IPS DF 19.7 (cell line): Measurements from ENCODE around the gene LMOD1.
"Not testable (repeated sequence)": the region's sequence is repeated elsewhere in the genome, so short reads cannot be mapped to it uniquely, and the experiment has no call there.

Experiments
- DNase-seq: peaks from one replicate; pipeline ENCODE4 v3.0.0-alpha.2; 2013; ENCODE audit warnings: low read depth, low spot score

Gene LMOD1

DNA sequence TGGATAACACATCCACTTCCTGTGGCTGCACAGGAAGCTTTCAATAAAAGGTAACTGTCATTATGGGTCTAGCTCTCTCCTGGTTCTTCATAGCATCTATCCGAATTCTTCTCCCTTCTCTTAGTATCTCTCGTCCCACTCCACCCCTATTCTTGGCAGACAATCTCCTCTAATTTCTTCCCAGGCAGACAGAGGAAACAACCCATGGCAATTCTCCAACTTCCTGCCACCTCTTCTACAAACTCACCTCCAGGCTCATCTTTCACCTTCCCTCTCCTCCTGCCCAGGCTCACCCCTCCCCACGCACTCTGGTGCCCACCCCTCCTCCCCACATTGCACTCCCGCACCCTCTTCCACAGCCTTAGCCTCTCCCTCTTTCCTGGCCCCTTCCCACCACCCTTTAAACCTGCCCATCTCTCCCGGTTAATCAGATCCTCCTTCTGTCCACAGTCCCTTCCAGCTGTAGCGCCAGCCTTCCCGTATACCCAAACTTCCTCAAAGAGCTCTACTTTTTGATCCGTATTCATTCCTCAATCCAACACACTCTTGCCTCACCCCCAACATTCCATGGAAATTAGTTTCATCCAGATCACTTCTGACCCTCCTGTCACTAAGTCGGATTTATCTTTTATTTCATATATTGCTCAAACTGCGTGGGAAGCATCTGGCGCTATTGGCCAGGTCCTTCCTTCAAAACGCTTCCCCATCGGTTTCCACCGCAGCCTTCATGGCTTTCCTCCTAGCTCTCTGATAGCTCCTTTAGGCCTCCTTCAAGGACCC is 31.7 kb downstream of the LMOD1 start:
- DNase-seq: no peak

DNA sequence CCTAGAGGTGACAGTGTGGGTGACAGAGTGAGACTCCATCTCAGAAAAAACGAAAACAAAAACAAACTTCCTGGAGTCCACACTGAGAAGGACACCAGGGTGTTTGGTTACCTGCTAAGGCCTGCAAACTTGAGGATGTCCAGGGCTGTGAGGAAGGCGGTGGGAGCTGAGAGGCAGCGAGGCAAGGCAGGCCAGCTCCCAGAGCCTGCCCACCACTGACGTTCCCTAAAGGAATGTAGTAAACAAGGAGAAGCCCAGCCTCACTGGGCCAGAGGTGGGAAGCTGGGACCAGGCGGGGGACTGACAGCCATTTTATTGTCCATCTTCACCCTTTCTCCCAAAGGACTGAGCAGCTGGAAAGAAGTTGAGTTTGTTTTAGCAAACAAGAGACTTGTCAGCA is 33.5 kb downstream of the LMOD1 start:
- no peak for DNase-seq

DNA sequence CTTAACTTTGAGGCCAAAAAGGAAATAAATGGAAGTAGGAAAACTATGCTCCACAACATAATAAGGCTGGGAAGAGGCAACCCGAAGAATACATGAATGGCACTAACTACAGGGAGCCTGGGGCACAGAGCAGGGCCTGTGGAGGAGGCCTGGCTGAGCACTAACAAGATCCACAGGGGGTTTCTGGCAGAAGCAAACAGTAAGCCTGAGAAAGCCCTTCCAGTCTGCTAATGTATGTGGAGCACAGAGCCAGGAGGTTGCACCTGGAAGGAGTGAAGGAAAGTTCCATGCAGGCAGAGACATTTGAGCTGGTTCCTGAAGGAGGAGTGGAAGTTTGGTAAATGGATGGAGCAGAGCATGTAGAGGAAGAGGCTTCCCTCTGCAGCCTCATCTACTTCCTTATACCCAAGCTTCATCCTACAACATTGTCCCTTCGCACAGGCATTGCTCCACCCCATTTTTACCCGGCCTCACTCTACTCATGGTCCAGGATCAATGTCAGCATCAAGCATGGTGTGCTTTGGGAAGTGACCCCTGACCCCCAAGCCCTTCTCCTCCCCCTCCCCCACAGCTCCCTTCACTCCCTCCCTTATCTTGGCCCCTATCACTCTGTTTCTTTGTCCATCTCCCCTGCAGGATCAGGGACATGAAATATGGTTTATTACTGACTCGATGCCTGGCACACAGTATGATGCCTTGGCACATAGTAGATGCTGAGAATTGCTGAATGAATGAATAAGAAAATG is 34.3 kb downstream of the LMOD1 start:
- no peak for DNase-seq

DNA sequence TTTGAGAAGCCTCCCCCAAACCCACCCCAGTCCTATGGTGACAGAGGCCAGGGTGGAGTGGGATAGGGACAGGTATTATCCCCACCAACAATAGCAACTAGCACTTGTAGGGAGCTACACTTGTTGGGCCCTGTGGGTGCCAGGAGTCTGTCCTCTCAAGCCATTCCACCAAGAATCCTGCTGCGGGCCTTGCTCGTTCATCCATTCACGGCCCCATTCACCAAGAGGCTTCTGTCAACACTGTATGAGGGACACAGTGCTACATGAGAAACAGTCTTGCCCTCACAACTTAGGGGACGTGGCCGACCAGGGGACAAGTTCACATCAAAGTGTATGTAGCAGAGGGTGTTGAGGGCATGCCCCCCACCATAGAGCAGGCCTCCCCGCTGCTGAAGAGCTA is 38.7 kb downstream of the LMOD1 start:
- no peak for DNase-seq

DNA sequence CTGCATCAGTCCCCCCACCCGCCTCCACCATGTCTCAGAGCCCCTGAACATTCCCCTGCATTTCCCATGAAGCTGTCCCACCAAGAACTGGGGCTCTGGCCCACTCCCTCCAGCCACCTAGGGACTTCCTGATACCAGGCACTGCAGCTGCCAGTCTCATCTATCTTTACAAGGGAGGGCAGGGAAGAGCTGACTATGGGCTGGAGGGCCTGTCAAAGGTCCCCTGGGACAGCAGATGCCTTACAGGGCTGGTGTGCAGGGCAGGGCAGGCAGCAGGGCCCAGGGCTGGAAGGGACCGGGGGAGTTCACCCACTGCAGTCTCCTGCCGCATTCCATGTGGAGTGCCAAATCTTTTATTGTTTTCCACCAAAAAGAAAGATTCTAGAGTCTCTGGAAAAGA is 40.0 kb downstream of the LMOD1 start:
- no peak for DNase-seq

DNA sequence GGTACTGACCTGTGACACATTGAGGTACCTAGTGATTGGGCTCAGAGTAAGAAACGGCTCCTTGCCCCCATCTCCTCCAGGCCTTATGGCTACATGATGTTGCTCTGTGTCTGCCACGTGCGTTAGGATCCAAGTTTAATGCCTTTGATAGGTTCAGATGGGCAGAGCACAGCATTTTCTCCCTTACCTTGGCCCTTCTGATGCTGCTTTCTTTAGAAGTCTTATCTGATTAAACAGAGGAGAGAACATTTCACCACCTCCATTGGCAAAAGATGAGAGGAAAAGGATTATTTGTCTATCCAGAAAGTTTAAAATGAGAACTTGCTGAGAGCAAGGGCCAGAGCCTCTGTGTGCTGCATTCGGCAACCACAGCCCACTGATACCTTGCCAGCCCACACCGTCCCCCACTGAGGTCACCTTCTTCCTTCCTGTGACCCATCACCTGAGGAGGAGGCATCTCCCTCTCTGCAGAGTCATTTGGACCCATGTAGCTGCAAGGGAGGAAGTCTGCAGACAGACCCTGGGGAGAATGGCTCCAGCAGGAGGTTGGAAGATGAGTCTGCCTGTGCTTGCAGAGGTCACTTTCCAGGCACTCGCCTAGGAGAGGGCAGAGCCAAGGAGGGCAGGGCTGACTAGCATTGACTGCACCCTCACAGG is 41.0 kb downstream of the LMOD1 start:
- DNase-seq: no peak

DNA sequence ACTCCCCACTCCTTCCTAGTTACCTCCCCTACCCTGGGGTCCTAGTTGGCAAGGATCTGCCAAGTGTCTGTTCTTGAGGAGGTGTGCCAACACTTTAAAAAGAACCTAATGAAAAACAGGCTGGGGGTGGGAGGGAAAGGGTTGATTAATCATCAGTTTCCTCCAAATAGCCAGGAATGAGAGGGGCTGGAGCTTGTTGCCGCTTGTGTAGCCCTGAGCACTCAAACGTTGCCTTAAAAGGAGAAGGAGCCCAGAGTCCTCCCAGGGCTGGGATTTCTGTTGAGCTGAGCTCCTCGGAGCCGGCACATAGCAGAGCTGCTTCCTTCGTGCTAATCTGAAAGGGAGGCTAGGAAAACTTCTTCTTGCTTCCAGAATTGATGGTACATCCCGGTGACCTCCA is 41.8 kb downstream of the LMOD1 start:
- no peak for DNase-seq

DNA sequence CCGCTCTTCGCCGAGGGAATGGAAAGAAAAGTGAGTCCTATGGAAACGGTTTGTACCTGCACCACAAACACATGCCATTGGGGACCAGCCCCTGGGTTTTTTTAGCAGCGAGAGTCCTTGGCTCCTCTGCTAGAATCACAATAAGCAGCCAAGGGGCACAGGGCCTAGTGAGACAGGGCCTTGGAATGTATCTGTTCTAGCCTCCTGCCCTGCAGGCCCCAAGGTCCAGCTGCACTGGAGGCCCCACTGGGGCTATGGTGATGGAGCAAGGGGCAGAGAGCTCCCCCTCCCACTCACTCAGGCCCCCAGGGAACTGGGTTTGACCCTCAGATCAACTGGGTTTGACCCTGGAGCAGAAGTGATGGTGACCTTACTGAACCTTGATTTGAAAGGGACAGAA is 43.2 kb downstream of the LMOD1 start:
- no peak for DNase-seq

DNA sequence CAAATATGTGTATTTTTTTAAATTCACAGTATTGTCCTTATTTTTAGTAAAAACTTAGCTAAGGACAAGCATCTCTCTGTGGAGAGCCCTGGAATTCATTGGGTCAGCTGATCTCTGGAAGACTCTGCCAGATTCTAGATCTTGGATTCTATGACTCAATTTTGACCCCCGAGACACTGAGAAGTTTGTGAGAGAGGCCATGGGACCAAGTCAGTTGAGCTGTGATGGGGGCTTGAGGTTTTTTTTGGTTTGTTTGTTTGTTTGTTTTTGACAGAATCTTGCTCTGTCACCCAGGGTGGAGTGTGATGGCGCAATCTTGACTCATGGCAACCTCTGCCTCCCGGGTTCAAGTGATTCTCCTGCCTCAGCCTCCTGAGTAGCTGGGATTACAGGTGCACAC is 44.1 kb downstream of the LMOD1 start:
- DNase-seq: no peak

DNA sequence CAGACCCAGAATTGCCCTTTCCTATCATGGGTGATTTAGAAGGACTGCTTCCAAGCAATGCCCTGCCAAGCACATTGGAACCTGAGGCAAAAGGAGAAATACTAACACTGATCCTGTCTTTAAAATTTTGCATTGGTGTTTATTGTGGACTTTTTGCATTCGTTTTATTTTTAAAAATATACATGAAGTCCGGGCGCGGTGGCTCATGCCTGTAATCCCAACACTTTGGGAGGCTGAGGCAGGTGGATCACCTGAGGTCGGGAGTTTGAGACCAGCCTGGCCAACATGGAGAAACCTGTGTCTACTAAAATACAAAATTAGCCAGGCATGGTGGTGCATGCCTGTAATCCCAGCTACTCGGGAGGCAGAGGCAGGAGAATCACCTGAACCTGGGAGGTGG is 45.3 kb downstream of the LMOD1 start:
- DNase-seq: not testable (repeated sequence)

DNA sequence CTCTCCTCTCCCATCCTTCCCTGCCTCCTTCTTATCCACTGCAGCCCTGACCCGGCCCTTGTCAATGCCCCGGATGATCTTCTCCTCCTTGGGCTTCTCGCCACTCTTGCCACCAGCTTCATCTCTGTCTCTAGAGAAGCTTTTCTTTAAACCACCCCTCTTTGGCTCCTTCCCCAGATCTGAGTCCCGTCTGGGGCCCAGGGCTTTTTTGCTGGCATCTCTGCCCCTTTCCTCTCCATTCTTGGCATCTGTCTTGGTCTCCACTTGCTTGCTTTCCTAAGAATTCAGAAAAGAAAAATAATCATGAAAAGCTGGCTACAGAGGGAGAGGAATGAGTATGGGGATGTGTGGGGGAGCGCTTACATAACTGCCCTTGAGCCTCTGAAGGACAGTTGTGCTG is 45.9 kb downstream of the LMOD1 start:
- no peak for DNase-seq

DNA sequence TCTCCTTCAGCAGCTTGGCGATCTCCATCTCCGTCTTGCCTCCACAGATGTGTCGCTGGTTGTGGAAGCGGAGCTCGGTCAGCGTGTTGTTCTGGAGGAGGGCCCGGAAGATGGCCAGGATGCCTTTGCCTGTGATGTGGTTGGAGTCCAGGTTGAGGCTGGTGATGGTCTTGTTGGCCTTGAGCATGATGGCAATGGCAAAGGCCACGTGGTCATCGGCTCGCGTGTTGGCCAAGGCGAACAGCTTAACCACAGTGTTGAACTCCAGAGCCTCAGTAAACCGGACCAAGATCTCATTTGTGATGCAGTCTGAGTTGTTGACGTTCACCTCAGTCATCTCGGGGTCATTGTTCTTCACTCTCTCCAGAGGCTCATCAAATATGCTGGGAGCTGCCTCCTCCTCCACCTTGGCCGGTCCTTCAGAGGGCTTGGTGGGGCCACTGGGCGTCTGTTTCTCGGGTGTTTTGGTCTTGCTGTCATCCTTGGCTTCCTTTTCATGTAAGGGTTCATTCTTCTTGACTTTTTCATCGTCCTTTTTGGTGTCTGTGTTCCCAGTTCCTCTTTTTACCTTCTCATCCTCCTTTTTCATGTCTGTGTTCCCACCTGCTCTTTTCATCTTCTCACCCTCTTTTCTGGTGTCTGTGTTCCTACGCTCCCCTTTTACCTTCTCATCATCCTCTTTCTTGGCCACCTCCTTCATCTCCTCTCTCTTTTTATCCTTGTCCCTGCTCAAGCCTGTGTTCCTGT is 46.5 kb downstream of the LMOD1 start:
- DNase-seq: no peak

DNA sequence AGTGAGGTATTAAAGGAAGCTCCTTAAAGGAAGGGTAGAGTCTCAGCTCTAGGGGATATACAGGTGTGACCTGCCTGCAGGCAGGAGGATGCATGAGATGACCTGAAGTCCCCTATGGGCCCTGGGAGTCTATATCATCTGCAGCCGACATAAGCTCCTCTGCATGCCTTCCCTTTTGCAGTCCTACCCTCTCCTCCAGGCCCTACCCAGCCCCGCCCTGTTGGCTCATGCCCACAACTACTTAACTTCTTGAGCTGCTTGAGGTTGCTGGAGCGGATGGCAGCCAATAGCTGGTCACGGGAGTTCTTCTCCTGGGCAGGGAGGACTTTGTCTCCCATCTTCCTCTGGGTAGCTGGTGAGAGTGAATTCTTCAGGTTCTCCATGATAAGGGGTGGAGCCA is 47.4 kb downstream of the LMOD1 start:
- no peak for DNase-seq

DNA sequence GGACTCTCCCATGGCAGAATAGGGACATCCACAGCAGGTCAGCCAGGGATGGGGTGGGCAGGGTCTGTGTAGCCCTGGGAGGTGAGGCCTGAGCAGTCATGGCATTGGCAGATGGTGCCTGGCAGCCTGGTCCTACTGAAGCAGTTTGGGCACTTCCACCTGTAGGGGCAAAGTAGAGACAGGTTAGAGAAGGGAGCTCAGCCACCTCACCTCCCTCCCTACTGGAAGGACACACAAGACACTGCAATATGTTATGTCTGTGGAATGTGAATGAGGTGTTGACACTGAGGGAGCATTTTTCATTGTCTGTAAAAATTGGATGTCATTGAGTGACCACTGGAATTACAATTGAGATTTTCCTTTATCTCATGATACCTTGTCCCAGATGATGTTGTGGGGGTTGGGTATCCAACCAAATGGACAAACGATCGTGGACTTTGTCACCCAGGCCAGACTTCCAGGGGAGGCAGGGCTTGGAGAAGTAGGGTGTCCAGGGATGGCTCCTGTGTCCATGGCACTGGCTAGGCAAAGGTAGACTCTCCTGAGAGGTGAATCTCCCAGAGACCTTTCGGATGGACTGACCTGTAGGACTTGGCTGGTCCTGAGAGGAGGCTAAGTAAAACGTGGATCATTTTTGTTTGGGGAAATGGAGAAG is 48.0 kb downstream of the LMOD1 start:
- no peak for DNase-seq

DNA sequence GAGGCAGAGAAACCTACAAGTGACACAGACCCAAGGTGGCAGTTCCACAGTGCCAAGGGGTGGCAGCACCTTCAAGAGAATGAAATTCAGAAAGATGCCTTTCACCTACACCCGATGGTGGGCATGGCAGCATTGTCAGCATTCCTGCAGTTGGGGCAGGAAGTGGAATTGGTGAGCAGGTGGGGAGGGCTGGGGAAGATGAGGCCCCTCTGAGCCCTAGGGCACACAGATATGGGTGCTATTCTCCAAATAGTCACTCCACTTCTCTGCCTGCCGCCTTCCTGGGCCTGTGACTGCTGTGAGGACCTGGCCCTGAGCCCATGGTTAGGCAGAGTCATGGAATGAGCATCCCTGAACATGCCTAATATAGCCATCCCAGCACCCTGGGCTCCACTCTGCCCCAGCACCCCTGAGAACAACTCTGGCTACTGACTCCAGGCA is 49.4 kb downstream of the LMOD1 start:
- DNase-seq: no peak

DNA sequence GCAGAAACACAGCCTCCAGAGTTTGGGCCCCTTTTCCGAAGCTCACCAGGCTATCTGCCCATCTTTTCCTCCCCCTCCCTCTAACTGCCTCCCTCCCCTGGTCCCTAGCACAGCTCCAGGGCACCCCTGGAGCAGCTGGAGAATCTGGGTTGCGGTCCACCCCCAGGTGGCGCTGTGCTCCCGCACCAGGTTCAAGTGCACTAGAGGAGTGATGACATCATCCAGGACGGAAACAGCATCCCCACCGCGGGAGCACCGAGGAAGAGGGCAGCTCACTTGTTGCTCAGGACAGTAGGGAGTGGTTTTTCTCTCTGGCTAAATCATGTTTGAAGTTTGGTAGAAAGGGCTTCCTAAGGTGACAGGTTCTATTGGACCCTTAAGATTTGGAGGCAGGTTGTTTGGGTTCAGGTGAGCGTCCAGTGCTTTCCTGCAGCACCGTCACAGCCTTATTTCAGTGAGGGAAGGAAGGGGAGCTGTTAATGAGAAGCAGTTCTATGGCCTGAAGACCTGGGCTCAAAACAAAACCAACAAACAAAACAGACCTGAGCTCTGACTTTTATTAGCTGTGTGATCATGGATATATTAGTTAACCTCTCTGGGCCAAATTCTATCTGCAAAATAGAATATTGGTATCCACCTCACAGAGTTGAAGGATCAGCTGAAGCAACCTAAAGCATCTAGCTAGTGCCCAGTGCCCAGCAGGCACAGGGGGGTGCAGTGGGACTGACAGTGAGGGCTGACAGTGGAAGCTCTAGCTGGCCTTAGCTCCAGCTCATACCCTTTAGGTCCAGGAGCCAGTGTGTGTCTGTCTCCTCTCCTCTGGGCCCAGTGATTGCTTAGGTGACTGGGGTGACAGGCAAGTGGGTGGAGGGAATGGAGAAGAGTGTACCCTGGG is 50.2 kb downstream of the LMOD1 start:
- peak; percentile 82 for DNase-seq

DNA sequence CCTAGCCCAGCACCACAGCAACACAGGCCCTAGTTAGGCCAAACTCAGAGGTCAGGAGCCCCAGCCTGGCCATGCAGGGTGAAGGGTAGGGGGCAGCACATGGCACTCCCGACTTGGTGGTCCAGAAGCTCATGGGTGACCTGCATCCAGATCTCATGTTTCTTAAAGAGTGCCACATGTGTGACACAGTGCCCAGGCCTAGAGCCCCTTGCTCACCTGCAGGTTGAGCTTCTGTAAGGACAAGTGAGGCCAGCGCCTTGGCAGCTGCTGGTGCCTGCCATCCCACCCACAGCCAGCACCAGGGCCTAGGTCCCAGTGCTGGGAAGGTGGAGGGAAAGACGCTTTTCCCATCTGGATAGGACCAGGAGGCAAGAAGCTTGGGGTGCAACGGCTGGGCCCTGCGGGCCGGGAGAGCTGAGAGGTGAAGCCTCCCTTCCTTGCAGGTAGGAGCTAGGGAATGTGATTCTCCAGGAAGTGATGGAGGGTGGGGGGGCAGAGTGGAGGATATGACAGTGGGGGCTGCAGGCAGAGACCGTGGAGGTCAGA is 51.2 kb downstream of the LMOD1 start:
- DNase-seq: no peak

DNA sequence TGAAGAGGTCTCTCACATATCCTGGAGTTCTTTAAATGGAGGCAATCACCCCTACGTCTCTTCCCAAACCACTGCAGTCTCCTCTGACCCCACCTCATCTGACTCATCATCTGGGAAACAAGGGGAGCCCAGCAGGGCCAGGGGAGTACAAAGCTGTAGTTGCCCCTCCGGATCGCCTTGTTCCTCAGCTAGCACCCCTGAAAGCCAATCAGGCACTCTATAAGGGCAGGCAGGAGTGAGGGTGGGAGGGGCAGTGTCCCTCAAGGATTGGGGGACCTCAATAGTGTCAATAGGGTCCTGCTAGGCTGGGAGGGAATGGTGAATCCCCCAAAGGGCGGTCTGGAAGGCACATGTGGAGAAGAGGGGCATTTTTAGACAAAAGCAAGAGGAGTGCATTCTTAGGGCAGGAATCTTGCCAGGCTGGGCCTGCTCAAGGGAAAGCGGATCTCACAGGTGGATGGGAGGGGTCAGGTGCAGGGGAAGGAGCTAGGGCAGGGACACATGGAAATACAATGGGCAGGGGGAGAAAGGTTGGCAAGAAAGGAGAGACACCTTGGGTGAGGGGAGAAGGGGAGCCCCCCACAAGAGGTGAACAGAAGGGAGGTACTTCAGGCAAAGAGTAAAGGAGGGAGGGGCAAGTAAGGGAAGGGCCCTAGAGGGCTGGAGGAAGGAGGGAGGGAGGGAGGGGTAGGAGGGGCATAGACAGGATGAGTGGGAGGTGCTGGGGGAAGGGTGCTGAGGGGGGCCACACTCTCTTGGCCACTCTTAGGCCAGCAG is 51.8 kb downstream of the LMOD1 start:
- no peak for DNase-seq

DNA sequence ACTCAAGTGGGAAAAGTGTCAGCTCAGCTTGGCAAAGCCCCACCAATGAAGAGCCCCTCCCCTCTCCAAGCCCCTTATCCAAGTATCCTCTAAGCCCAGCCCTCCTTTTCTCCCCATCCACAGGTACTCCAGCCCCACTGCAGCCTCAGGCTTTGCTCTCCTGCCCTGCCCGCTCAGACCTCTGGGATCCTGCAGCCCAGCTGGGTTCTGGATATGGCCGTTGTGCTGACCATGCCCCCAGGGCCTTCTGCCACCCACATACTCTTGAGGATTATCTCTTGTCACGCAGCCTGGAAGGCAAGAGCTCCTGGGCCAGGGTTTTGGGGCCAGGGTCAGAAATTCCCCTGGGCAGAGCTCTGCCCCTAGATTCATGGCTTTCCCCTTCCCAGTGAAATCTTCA is 52.9 kb downstream of the LMOD1 start:
- no peak for DNase-seq
